ENCODE measurements around the gene FFAR1.

FFAR1 gene

GRCh38 chr19:35347171-35347929 is at the start of gene FFAR1:
FFAR1 (plus strand) TSS chr19:35347902; CDS start chr19:35351552, 3,650 bp downstream.
- DNase-seq: peak; percentile 45

- no peak for DNase-seq
Observed at GRCh38 chr19:35297922-35298321, 49.8 kb upstream of the FFAR1 start.

- DNase-seq: no peak
Observed at GRCh38 chr19:35298561-35298972, 49.1 kb upstream of the FFAR1 start.

GRCh38 chr19:35299523-35300338 is 48.0 kb upstream of the FFAR1 start:
- DNase-seq: no peak

- no peak for DNase-seq
Observed at GRCh38 chr19:35300339-35300649, 47.4 kb upstream of the FFAR1 start.

- DNase-seq: no peak
Observed at GRCh38 chr19:35301961-35302360, 45.7 kb upstream of the FFAR1 start.

- no peak for DNase-seq
Observed at GRCh38 chr19:35302446-35302845, 45.3 kb upstream of the FFAR1 start.

- DNase-seq: no peak
Observed at GRCh38 chr19:35303357-35303915, 44.3 kb upstream of the FFAR1 start.

GRCh38 chr19:35304036-35304435 is 43.7 kb upstream of the FFAR1 start:
- DNase-seq: no peak

- DNase-seq: no peak
Observed at GRCh38 chr19:35305181-35305580, 42.5 kb upstream of the FFAR1 start.

- DNase-seq: no peak
Observed at GRCh38 chr19:35306473-35307246, 41.0 kb upstream of the FFAR1 start.

GRCh38 chr19:35307931-35308330 is 39.8 kb upstream of the FFAR1 start:
- DNase-seq: no peak

- no peak for DNase-seq
Observed at GRCh38 chr19:35308910-35309309, 38.8 kb upstream of the FFAR1 start.

GRCh38 chr19:35309481-35310279 is 38.0 kb upstream of the FFAR1 start:
- no peak for DNase-seq

- no peak for DNase-seq
Observed at GRCh38 chr19:35310331-35310730, 37.4 kb upstream of the FFAR1 start.

- no peak for DNase-seq
Observed at GRCh38 chr19:35310811-35311465, 36.8 kb upstream of the FFAR1 start.

GRCh38 chr19:35311901-35312665 is 35.6 kb upstream of the FFAR1 start:
- DNase-seq: no peak

GRCh38 chr19:35313587-35313986 is 34.1 kb upstream of the FFAR1 start:
- DNase-seq: no peak

- no peak for DNase-seq
Observed at GRCh38 chr19:35314031-35314430, 33.7 kb upstream of the FFAR1 start.

- no peak for DNase-seq
Observed at GRCh38 chr19:35314858-35315470, 32.7 kb upstream of the FFAR1 start.

- no peak for DNase-seq
Observed at GRCh38 chr19:35315883-35316282, 31.8 kb upstream of the FFAR1 start.
